ENCODE results near the gene LRP2. TPM values are rescaled to one million over a fixed set of nuclear protein-coding genes. Genes with fewer than 3 reads are reported as not detected.

LRP2 gene
- polyA plus RNA-seq, 1 donor (not counting 4 experiments of a cell fraction or from before 2014, with no cell fraction given) = not detected

DNA sequence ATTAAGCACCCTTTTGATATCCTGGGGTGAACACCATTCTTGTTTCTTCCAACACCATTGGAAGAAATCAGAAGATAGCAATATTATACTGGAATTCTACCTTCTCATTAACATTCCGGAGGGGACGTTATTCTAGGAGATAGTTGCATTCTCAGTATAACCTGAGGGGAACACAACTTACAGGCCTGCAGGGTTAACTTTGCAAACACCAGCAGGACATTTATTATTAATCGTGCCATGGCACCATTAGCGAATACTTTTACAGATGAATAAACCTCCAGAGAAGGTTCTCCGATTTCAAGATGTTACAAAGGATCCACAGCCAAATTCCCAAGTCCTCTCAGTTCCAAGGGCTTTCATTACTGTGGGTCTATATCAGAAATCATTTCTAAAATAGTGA, 184.0 kb downstream of the LRP2 start:
- Histone ChIP-seq H3K4me3 (ENCODE audit: control insufficient read depth in 2 of 3, extremely low read depth in 1 of 3, insufficient read depth in 2 of 3, low read depth in 1 of 3, low read length in 3 of 3) (no peak overlapping the region), H3K27me3 (ENCODE audit: control insufficient read depth, extremely low read depth, insufficient read depth, low read length) (no peaks in the 10 kb centered on the region), H4K20me1 (ENCODE audit: control insufficient read depth, extremely low read depth, insufficient read depth, low read length) (no peaks in the 10 kb centered on the region), H3K4me2 (ENCODE audit: control insufficient read depth, extremely low read depth, insufficient read depth, low read depth, low read length) (no peak overlapping the region), H3K27ac (ENCODE audit: control insufficient read depth, insufficient read depth, low read length) (no peak overlapping the region), H3K9me1 (ENCODE audit: control insufficient read depth, extremely low read depth, insufficient read depth, low read length) (no peaks in the 10 kb centered on the region), H2AFZ (ENCODE audit: control insufficient read depth, low read length) (no peak overlapping the region), H3K9me3 (ENCODE audit: control insufficient read depth, low read depth, low read length) (no peaks in the 10 kb centered on the region), H3K4me1 (ENCODE audit: control insufficient read depth, extremely low read depth, insufficient read depth, low read length) (no peaks in the 10 kb centered on the region), H3K9ac (ENCODE audit: control insufficient read depth, extremely low read depth, insufficient read depth, low read length) (no peak overlapping the region), H3K79me2 (ENCODE audit: control insufficient read depth, insufficient read depth, low read length) (no peaks in the 10 kb centered on the region), H3K36me3 (ENCODE audit: control insufficient read depth in 2 of 2, extremely low read depth in 1 of 2, insufficient read depth in 2 of 2, low read length in 2 of 2) (no peaks in the 10 kb centered on the region)
- FAIRE-seq (no peak), DNase-seq (ENCODE audit: low read depth, low spot score) (no peak)
- TF ChIP-seq EZH2 (IDR thresholded peaks at IDR 0.05; ENCODE audit: low read length) = no peak
- TF ChIP-seq, protein P1, sequence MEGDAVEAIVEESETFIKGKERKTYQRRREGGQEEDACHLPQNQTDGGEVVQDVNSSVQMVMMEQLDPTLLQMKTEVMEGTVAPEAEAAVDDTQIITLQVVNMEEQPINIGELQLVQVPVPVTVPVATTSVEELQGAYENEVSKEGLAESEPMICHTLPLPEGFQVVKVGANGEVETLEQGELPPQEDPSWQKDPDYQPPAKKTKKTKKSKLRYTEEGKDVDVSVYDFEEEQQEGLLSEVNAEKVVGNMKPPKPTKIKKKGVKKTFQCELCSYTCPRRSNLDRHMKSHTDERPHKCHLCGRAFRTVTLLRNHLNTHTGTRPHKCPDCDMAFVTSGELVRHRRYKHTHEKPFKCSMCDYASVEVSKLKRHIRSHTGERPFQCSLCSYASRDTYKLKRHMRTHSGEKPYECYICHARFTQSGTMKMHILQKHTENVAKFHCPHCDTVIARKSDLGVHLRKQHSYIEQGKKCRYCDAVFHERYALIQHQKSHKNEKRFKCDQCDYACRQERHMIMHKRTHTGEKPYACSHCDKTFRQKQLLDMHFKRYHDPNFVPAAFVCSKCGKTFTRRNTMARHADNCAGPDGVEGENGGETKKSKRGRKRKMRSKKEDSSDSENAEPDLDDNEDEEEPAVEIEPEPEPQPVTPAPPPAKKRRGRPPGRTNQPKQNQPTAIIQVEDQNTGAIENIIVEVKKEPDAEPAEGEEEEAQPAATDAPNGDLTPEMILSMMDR (optimal IDR thresholded peaks at IDR 0.05 in 1 of 3, IDR thresholded peaks at IDR 0.05 in 1 of 3, conservative IDR thresholded peaks at IDR 0.05 in 1 of 3; ENCODE audit: extremely low read depth in 1 of 3, insufficient read depth in 2 of 3, low read length in 3 of 3) = no peak
- dilution Hi-C loops (cut with MboI; ENCODE audit: extremely low pct_ligation_motif_present, low sequenced_read_pairs) = no loop called here

DNA sequence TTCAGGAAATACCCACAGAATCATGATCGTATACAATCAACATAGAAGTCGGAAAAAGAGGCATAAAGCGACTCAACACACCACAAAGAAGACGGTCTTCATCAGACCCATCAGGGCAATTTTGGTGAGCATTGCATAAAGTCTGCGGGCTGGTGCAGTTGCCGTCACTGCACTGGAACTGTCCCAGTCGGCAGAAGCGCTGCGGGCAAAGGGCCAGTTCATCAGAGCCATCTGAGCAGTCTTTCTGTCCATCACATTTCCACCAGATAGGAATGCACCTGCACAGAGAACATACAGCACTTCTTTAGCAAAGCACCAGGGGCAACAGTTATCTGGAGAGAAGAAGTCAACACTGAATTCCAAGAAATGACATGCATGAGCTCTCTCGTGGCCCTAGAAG, 187.2 kb downstream of the LRP2 start:
- H2AFZ ChIP-seq (ENCODE audit: control insufficient read depth, low read length) = no peak overlapping the region
- no peaks in the 10 kb centered on the region for H4K20me1 ChIP-seq (ENCODE audit: control insufficient read depth, extremely low read depth, insufficient read depth, low read length)
- no peaks in the 10 kb centered on the region for H3K9me1 ChIP-seq (ENCODE audit: control insufficient read depth, extremely low read depth, insufficient read depth, low read length)
- no peaks in the 10 kb centered on the region for H3K27me3 ChIP-seq (ENCODE audit: control insufficient read depth, extremely low read depth, insufficient read depth, low read length)
- DNase-seq (ENCODE audit: low read depth, low spot score) (no peak), FAIRE-seq (no peak)
- dilution Hi-C loops (cut with MboI; ENCODE audit: extremely low pct_ligation_motif_present, low sequenced_read_pairs) = no loop called here
- no peaks in the 10 kb centered on the region for H3K9me3 ChIP-seq (ENCODE audit: control insufficient read depth, low read depth, low read length)
- H3K36me3 ChIP-seq (ENCODE audit: control insufficient read depth in 2 of 2, extremely low read depth in 1 of 2, insufficient read depth in 2 of 2, low read length in 2 of 2) = no peaks in the 10 kb centered on the region
- H3K4me2 ChIP-seq (ENCODE audit: control insufficient read depth, extremely low read depth, insufficient read depth, low read depth, low read length) = no peak overlapping the region
- no peaks in the 10 kb centered on the region for H3K4me1 ChIP-seq (ENCODE audit: control insufficient read depth, extremely low read depth, insufficient read depth, low read length)
- H3K27ac ChIP-seq (ENCODE audit: control insufficient read depth, insufficient read depth, low read length) = no peak overlapping the region
- no peak overlapping the region for H3K9ac ChIP-seq (ENCODE audit: control insufficient read depth, extremely low read depth, insufficient read depth, low read length)
- H3K4me3 ChIP-seq (ENCODE audit: control insufficient read depth in 2 of 3, extremely low read depth in 1 of 3, insufficient read depth in 2 of 3, low read depth in 1 of 3, low read length in 3 of 3) = no peak overlapping the region
- no peaks in the 10 kb centered on the region for H3K79me2 ChIP-seq (ENCODE audit: control insufficient read depth, insufficient read depth, low read length)
- TF ChIP-seq, protein P1 (optimal IDR thresholded peaks at IDR 0.05 in 1 of 3, IDR thresholded peaks at IDR 0.05 in 1 of 3, conservative IDR thresholded peaks at IDR 0.05 in 1 of 3; ENCODE audit: extremely low read depth in 1 of 3, insufficient read depth in 2 of 3, low read length in 3 of 3) = no peak
- TF ChIP-seq EZH2 (IDR thresholded peaks at IDR 0.05; ENCODE audit: low read length) = no peak

Data from keratinocyte (primary cell).